Stimulated activated CD4-positive, alpha-beta T cell treated with anti-CD3 and anti-CD28 coated beads, Interleukin-2, amount 100 ng/mL, for 48 hours (primary cell): ENCODE measurements around the gene APC2.
"Not testable (repeated sequence)": the region's sequence is repeated elsewhere in the genome, so short reads cannot be mapped to it uniquely, and the experiment has no call there.

Experiments
- DNase-seq, 2 donors: peaks; one replicate each; pipeline ENCODE4 v3.0.0-alpha.2; 2020

Gene APC2

DNA sequence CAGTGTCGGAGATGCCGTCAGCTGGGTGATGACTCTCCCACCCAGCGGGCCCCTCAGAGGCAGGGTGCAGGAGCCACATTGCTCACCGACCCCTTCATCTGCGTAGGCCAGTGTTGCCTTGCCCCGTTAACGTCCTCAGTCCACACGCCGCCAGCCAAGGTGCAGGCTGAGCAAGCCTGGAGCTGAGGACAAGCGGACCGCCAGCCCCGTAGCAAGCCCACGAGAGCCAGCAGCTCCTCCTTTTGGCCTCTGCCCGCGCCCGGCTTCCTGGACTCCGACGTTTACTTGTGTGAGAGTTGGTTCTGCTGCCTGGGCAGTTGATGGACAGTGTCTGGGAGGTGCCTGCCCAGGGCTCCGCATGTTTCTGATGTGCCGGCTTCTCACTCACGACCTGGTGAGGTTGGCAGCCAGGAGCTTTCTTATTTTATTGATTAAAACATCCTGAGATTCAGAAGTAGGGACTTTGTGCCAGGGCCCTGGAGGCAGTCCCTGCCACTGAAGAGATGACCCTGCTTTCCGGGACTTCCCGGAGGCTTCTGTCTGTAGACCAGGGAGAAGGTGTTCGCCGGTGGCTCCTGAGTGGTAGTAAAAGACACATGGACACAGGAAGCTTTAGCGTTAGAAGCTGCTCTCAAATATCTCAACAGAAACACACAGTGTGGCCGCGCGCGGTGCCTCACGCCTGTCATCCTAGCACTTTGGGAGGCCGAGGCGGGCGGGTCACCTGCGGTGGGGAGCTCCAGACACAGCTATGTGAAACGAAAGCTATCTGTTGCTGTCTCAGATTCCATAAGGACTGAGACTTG is 36.7 kb upstream of the APC2 start:
- DNase-seq: no peak

DNA sequence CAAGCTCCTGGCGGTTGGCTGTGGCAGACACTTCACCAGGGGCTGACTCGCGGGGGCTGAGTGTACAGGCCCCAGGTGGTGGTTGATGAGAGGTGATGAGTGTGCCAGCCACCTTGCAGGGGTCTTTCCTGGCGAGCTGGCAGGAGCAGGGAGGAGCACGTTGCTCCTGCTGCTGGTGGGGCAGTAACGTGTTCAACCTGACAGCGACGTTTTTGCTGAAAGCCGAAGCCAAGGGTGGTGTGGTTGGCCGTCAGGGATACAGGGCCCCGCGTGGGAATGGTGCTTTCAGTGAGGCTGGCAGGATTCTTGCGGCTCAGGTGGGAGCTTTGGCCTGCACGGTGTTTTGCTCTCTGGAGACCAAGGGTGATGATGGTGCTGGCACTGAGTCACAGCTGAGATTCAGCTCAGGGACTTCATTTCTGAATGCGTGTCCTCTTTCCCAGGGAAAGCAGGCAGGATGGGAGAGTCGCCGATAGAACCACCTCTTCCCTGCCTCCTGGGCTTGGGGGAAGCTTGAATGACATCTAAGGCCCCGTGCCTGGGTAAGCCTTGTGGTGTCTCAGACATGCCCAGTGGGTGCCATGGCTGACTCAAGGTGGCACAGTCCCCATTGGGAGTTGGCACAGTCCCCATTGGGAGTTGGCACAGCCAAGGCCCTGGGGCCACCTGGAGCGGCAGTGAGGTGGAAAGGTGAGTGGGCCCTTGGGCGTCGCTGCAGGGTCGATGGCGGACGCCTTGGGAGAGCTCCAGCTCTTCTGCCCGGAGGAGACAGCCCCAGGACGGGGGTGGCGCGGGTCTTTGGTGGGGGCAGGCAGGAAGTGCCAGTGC is 33.7 kb upstream of the APC2 start:
- no peak for DNase-seq

DNA sequence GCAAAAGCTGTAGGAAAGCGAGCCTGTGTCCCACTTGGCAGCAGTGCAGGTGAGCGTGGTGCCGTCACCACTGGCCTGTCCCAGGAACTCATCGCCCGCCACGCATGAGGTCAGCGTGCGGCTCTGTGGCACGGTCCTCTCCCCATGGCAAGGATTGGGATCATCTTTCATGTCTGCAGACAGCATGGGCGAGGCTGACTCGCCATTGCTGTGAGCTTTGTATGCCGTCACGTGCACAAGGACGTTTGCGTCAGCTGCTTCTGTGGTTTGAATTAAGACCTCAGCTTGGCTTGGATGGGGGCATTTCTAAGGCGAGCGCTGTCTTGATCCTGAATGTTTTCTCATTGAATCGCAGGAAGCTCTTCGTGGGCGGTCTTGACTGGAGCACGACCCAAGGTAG is 32.8 kb upstream of the APC2 start:
- no peak for DNase-seq

DNA sequence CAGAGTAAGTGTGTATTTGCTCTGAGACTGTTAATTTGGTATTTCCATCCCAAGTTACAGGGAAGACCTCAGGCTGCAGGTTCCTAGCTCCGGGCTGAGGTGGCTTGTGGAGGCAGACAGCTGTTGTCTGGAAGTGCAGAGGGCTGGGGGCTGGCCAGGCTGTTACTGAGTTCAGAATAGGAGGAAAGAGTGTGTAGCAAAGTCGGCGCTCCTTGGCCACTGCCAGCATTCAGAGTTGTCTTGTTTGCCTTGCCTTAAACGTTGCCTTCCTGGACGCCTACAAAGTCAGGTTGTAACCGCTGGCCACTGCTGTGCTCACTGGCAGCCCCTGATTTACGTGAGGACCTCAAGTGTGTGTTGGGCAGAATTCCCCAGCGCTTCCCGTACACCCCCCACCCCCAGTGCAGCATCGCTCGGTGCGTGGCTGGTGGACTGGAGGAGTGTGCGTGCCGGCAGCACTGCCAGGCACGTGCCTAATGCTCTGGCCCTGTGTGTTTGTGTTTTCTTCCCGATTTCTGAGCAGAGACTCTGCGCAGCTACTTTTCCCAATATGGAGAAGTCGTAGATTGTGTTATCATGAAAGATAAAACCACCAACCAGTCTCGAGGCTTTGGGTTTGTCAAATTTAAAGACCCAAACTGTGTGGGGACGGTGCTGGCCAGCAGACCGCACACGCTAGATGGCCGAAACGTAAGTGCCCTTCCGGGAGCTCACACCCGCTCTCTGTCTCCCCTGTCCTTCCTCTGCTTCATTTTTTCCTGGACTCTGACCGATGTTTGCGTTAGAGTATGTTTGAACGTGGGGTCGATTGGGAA is 32.0 kb upstream of the APC2 start:
- no peak for DNase-seq

DNA sequence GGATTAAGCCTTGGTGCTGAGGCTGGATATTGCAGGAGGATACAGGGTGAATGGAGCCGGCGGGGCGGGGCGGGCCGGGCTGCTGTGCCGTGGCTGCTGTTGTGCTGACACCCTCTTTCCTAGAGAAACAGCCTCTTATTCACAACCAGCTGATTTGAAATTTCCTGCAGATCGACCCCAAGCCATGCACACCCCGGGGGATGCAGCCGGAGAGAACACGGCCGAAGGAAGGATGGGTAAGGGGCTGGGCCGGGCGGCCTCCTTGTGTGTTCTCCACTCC is 31.5 kb upstream of the APC2 start:
- DNase-seq: no peak

DNA sequence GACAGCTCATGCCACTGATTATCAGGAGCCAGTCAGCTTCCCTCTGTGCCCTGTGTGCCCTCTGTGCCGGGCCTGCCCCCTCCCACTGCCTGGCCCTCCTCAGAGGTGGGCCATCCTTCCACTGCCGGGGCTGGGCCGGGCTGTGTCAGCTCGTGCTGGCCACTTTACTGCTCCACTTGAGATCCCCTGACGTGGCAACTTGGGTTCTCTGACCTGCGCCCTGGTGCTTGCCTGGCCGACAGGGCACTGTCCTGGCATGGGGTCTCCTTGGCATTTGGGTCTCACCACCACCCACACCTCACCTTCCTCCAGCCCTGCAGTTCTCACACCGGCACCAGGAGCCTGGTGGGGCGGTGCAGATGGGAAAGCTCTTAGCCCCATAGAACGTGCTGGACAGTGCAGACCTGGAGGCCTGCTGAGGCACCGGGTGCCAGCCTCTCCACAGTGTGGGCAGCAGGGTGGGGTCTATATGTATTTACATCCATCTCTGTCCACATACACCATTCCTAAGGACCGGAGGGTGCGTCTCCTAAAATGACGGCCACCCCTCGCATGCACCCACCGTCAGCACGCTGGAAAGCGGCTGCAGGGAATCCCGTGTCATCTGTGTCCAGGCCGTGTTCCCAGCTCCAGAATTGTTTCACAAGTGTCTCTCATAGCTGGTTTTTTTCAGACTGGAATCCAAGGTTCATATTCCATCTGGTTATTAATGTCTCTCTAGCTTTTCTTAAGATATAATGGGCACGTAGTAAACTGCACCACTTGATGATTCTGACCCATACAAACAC is 30.8 kb upstream of the APC2 start:
- DNase-seq: no peak

DNA sequence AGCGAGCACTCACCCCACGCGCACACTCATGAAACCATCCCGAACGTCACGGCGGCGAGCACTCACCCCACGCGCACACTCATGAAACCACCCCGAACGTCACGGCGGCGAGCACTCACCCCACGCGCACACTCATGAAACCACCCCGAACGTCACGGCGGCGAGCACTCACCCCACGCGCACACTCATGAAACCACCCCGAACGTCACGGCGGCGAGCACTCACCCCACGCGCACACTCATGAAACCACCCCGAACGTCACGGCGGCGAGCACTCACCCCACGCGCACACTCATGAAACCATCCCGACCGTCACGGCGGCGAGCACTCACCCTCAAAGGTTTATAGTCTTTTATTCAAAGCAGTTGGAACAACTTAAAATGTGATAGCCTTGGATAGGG is 29.8 kb upstream of the APC2 start:
- not testable (repeated sequence) for DNase-seq

DNA sequence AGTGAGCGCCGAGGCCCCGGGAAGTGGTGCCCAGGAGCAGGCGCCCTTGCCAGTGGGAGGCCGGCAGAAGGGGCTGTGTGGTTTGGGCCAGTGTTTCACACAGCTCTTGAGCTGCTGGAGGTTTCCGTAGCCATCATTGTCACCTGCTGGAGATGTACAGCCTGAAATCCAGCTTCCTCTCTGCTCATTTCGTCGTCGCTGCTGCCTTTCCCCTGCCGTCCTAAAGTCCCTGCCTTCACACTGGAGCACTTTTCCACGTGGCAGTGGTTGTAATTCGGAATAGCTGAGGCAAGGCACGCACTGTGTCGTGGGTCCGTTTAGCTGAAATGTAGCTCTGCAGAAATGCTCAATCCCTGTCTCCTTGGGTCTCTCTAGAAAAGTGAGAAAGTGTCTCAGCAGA is 29.3 kb upstream of the APC2 start:
- no peak for DNase-seq

DNA sequence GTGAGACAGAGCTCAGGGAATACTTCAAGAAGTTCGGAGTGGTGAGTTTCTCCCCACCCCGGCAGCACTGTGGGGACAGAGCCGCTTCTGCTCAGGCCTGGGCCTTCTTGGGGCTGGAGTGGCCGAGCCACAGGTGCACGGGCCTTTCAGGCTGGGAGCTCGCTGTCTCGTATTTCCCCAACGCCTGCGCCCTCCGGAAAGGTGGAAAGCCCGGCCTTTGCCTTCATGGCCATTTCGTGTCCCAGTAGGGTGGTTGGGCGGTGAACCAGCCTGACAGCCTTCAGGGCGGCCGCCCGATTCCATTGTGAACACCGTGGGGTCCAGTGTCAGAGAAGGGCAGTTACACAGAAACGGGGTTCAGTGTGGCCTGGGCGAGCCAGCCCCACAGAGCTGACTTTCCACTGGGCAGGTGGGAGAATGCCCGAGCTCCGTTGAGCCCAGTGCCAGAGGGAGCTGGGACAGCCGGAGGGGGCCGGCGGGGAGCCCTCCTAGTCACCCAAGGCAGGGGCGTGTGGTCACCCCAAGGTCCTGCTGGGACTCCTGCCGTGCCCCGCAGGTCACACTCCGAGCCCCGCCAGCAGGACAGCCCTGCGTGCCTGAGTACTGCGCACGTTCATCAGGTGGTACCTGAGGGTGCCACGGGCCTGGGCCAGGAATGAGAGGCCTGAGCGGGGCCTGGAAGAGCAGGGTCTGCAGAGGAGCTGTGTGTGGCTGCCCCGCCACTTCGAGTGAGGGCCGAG is 28.5 kb upstream of the APC2 start:
- no peak for DNase-seq

DNA sequence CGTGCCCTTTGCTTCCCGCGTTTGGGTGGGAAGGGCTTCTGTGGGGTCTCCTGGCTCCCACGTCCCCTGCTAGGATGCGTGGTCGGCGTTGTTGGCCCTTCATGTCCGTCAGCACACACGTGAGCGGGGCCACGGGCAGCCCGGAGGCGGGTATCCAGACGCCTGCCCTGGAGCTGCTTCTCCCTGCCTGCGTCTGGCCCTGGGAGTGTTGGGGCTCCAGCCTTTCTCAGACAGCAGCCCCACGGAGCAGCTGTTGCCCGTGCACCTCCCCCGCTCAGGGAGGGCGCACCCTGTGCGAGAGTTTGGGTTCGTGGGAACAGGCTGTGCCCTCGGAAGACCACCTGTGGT is 28.0 kb upstream of the APC2 start:
- DNase-seq: no peak

DNA sequence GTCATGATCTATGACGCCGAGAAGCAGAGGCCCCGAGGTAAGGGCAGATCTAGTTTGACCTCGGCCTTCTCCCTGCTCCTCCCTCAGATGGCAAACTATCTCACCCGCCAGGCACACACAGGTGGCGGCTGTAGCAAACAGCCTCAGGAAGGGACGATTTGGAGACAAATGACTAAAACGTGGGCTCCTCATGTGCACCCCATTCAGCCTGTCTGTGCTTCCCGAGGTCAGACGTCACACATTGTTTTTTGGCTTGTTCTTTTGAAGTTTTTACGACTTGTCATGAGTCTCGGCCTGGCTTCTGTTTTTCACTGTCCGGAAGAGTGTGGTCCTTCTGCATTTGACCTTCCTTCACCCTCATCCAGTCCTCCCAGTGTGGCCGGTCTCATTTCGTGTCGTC is 27.6 kb upstream of the APC2 start:
- no peak for DNase-seq

DNA sequence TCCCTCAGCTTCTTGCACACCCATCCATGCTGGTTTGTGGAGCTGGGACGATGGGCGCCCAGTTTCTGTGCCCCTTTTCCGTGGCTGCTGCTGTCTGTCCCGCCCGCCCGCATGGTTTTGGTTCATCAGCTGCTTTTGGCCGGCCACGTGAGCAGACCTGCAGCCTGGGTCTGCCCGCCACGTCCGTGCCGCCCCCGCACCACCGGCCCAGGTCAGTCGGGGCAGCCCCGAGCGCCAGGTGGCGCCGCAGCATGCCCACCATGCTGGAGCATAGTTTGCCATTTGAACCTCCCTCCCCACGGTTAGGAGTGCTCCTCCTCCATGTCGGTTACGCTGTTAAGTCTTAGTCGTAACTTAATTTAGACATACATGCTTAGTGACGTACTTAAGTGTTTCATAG is 27.0 kb upstream of the APC2 start:
- no peak for DNase-seq

DNA sequence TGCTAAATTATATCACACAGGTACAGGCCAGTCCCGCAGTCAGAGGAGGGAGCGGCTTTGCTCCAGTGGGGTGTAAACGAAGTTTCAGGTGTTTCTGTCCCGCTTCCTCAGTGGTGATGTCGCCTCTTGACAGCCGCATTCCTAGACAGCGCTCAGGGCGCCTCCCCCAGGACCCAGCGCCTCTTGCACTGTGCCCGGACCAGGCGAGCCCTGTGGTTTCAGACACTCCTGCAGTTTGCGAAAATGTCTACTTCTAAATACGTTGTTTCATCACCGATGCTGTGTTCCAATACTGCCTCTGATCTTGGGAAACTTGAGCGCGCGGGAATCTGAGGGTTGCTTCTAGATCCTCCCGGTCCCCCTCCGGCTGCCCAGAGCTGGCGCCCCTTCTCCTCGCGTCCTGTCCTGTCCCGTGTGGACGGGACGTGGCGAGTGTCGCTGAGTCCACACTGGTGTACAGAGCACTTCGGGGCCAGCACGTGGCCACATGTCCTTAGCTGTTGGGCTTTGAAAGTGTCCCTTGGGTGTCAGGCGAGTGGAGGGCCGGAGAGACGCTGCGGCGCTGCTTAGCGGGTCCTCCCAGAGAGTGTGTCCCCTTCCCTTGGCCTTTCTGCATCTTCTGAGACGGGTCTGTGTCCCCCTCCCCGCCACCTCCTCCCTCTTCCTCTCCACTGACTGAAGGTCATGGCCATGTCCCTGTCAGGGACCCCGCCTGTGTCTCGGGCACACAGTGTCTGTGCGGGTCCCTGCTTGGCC is 26.3 kb upstream of the APC2 start:
- no peak for DNase-seq

DNA sequence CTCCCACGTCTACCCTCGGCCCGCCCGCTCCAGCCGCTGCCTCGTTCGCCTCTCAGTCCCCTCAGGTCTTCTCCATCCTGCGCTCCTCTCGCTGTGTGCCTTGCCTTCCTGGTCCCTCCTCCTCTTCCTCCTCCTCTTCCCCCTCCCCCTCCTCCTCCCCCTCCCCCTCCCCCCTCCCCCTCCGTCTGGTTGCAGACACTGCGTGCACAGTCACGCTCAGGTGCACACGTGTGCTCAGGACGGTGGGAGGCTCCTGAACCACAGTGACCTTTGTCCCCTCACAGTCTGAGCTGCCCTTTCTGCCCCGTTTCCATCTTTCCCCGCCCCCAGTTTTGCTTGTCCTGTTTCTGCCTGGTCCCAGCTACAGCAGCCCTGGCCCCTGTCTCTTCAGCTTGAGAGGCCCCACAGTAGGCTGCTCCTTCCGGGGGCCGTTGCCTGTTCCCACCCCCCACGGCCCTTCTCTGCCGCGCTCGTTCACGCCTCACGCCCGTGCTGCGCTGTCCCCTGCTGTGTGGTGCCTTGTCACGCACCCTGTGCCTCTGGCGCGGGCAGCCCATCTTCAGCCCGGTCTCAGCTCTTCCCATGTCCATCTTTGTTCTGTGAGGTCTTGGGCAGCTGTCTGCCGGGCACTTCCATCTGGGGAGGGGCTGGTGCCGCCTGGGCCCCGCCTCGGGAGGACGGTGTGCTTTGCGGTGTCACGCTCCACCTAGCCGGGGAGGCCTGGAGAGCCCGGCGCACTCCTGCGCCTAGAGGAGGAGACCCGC is 25.5 kb upstream of the APC2 start:
- DNase-seq: no peak

DNA sequence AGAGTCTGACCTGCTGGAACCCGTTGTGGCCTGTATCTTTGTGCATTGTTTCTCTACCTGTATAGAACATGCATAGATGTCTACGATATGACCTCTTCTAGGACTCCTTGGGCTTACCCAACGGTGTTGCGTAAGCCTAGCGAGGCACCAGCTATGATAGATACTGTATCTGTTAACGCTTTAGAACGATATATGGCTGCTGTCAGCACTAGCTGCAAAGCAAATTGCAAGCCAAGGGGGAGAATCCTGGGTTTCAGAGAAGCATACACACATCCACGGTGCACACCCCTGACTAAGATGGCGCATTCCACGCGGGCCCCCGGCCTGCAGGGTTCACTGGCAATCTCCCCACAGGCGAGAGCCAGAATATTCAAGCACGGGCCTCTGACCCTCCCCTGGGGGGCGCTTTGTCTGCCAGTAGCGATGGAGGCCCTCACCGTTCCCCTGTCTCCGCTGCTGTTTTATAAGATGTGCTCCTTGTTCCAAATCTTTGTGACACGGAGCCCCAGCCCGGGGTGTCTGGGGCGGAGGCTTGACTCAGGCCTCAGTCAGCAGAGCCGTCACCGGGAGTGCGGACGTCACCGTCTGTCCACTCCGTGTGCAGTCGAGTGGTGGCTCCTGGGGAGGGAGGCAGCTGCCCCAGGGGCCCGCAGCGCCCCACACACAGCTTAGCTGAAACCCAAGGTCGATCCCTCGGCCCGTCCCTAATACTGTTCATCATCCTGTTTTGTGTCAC is 24.7 kb upstream of the APC2 start:
- no peak for DNase-seq

DNA sequence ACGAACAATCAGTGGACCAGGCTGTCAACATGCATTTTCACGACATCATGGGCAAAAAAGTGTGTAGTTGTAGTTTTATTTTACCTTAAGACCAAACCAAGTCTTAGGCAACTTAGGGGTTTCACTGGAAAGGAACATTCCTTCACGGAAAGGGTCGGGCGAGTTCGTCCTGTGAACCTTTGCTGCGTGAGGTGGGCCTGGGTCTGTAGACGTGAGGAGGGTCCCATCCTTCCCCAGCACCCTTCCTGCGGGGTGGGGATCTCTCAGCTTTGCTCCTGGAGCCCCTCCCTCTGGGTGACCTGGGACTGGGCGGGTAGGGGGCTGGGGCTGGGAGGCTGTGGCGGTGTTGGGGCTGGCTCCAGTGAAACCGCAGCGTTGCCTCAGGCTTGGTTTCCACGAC is 24.0 kb upstream of the APC2 start:
- no peak for DNase-seq

DNA sequence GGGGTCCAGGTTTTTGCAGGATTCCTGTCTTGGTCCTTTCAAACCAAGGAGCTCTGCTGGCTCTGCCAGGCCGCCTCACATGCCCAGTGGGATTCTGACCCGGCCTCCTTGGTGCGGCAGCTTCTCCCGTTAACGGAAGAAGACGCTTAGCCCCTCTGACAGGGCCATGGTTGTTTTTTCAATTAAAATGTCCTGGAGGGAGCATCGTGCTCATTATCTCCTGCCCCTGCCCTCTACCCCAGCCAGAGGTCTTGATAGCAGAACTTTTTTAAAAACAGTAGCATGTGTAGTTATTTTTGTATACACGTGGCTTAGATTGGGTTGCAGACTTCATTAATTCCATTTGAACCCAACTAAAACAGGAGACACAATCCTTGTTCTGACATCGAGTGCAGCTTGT is 23.2 kb upstream of the APC2 start:
- DNase-seq: no peak

DNA sequence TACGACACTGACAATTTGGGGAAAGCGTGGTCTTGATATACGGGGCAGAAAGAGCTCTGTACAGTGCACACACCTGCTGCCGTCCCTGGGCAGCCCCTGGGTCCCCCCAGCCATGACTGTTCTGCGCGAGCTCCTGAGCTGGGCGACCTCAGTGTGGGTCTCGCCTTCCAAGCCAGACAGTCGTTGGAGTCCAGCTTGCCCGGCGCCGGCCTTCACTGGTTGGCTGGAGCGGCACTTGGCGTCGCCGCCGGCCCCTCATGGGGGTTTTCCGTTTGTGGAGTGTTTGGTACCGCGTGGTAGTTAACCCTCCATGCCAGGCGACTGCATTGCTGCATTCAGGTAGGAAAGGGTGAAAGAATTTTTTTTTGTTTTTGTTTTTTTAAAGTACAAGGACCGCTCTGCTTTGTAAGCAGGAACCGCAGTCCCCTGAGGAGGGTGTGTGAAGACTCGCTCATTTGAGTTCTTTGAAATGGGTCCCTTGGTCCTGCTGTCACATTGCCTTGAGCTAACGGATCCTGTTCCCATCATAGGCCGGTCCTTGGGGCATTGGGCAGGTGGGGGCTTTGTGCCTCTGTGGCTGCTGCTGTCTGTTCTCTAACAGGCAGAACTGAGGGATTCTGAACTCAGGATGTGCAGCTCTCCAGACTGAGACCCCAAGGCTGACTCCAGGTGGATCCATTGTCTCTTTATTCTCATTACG is 22.6 kb upstream of the APC2 start:
- DNase-seq: no peak

DNA sequence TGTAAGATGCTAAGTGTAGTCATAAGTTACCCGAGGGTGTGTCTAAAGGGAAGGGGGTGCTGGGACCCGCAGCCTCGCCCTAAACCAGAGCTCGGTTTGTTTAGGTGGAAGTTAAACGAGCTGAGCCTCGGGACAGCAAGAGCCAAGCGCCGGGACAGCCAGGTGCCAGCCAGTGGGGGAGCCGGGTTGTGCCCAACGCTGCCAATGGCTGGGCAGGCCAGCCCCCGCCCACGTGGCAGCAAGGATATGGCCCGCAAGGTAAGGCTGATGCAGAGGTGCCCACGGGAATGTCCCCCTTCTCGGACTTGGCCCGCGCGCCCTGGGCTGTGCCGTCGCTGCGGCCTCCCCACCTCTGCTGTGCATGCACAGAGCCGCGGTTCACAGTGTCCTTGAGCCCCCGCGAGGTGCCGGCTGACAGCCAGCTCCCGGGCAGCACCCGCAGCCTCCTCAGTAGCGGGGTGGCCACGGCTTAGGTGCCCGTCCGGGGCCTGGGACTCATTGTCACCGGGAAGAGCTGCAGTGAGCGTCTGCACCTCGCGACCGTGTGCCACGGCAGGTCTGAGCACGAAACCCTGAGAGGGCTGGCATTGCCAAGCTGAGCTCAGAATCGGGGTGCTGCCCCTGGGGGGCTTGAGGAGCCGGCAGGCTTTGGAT is 21.1 kb upstream of the APC2 start:
- no peak for DNase-seq
